Erythroblast (primary cell): ENCODE measurements around the gene MOGAT1.

ENCODE experiments used
- DNase-seq, 2 experiments: peaks; one replicate each; lab custom pipeline; 2025; lab: John Stamatoyannopoulos, UW
- GATA1 ChIP-seq: IDR thresholded peaks from 2 replicates; pipeline ENCODE4 v1.6.1; 2011; ENCODE audit warnings: low read depth, mild to moderate bottlenecking, control low read depth, low read length, moderate library complexity
- POLR2A ChIP-seq: IDR thresholded peaks from 2 replicates; pipeline ENCODE4 v1.6.1; 2011; ENCODE audit warnings: mild to moderate bottlenecking, low read length

MOGAT1 gene

DNA sequence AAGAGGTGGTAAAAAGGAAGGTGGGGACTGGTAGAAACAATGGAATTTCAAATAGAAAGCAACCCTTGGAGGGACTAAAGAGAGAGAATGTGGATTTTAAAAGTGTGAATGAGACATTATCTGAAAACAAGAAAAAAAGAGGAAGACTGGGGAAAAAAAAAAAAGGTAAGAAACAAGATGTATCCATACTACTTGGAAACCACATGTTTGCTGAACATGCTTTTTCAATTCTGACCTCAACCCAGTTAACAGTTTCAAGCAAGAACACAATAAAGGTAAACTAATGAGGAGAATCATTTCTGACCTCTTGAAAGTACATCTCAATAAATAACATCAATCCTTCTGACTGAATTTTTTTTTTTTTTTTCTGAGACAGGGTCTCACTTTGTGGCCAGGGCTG, 18.2 kb upstream of the MOGAT1 start:
- TF ChIP-seq POLR2A (no peak), GATA1 (no peak)
- no peak for DNase-seq

DNA sequence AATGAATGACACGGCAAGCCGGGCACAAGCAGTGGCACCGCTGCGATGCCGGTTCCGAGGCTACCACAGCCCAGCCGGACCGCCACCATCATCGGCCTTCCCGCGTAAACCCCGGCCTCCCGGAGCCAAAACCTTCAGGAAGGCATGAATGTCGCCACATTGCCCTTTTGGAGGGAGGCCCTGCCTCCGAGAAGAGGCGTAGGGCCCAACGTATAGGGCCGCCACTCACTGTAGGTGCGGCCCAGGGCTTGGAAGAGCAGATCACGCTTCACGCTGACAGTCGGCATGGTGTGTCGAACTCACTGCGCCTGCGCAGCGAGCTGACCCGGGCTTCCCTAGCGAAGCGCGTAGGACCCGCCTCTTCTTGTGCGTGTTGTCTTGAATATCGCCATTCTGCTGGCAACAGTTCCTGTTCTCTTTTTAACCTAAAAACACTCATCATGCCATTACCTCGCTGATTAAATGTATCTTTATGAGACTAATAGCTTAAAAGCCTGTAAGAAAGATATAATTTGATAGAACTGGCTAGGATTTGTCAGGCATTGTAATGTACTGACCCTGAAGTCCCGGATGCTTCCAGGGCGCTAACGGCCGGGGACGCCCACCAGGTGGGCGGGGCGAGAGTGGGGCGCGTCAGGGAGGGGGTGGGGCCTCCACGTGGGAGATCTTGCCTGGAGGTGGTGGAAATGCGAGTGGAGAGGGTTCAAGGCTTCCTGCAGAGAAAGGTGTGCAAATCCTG, 15.5 kb upstream of the MOGAT1 start, which contains the start of gene FARSB:
Gene FARSB (minus strand): TSS at position 306 of the 739 bp plus-strand sequence. CDS start 19 bp downstream, at position 287.
- no peak for TF ChIP-seq GATA1
- peak; percentile 93 for TF ChIP-seq POLR2A
- peak; percentile 97 for DNase-seq

DNA sequence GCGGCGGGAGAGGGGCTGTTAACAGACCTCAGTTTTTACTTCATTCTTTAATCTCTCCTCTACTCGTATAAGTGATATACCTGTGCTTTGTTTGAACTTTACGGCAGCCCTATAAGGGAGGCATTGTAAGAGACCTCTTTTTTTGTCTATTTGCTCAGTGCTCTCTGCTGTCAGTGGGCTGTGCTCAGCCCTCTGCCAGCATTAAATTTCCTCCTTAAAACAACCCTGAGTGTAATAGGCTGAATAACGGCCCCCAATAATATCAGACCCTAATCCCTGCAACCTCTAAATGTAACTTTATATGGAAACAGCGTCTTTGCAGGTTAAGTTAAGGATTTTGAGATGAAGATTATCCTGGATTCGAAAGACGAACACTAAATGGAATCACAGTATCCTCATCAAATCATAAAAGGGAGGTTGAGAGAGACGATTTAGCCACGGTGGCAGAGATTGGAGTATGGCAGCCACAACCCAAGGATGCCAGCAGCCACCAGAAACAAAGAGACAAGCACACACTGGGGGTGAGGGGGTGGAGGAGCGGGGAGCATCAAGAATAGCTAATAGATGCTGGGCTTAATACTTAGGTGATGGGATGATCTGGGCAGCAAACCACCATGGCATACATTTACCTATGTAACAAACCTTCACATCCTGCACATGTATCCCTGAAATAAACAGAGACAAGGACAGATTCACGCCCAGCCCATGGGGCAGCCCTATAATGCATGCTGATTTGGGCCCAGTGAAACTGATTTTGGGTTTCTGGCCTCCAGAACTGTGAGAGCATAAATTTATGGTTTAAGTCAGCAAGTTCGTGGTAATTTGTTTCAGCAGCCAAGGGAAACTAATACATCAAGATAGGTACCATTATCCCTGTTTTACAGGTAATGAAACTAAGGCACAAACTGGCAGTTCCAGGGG, 14.7 kb upstream of the MOGAT1 start:
- no peak for TF ChIP-seq POLR2A
- no peak for TF ChIP-seq GATA1
- DNase-seq: peak in 1 of 2 experiments; percentile 9

DNA sequence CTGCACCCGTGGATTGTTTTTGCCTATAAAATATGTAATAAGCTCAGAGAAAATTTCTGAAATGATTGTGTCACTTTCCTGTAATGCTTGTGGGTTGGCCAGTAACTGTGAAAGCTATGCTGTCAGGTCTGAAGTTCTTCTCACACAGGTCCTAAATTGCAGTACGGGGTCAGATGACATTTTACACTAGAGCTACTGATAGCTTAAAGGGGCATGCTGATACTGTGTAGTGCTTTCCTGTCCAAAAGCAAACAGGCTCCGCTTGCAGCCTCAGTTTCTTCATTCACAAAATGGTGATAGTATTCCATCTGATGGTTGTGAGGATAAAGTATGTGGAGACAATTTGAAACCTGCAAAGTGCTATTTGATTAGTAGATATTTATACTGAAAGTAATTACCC, 8.0 kb upstream of the MOGAT1 start:
- TF ChIP-seq GATA1 (no peak), POLR2A (no peak)
- DNase-seq: no peak

DNA sequence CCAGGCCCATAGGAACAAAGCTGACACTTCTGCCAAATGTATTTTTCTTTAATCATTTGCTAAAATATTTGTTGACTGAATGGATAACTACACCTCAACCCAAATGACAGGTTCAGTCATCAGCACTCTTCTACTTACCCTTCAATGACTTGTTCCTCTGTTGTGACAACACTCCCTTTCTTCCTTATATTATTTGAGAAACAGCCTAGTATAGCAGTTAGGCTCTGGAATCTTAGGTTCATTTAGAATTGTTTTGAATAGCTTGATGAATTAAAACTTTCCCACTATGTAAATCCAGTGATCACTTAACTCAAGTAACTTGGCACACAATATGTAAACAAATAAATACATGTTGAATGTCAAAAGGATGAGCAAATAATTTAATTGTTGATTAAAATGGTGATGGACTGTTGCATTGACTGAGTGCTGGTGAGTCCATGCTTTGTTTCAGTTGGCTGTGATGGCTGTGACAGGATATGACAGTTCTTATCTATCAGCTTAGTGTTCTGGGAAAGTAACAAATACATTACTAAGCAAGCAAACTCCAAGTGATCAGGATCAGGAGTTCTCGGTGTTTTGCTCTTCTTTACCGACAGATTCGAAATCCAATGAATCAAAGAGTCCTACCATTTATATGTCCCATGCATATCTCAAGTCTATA, 2.8 kb upstream of the MOGAT1 start:
- no peak for TF ChIP-seq GATA1
- no peak for TF ChIP-seq POLR2A
- no peak for DNase-seq

DNA sequence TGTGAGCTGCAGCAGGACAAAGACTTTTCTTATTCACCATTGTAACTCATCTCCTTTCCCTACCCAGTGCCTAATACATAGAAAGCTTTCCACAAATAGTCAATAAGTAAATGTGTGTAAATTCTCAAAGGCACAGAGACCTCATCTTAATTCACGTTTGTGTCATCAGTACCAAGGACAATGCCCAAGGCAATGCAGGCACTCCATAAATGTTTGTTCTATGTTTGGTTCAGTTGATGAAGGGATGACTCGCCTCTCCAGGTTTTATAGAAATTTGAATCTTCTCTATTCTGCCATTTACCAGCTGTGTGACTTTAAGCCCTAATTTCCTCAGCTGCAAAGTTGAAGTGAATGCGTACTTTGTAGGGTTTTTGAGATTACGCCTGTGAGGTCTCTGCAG, 2.1 kb upstream of the MOGAT1 start:
- TF ChIP-seq POLR2A (no peak), GATA1 (no peak)
- DNase-seq: no peak

DNA sequence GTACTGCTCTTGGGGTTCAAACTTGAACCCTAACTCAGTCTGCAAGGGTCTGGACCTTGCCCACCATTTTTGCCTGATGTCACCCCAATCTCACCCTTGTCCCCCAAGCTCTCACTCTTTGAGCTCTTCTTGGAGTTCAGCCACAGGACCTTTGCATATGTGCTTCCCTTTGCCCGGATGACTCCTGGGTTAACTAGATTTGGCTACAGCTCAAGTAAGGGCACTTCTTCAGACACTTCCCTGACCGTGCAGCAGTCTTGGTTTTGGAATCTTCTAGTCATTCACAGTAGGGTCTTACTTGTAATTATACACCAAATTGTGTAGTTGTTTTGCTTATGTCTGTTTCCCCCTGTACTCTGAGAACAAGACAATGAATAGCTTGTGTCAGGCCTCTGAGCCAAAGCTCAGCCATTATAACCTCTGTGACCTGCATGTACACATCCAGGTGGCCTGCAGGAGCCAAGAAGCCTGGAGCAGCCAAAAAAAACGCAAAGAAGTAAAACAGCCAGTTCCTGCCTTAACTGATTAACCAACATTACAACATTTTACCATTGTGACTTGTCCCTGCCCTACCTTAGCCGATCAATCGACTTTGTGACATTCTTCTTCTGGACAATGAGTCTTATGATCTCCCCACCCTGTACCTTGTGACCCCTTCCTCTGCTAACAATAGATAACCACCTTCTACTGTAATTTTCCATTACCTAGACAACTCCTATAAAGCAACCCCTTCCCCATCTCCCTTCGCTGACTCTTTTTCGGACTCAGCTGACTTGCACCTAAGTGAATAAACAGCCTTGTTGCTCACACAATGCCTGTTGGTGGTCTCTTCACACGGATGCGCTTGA, 1.0 kb upstream of the MOGAT1 start:
- no peak for DNase-seq
- TF ChIP-seq GATA1 (no peak), POLR2A (no peak)

DNA sequence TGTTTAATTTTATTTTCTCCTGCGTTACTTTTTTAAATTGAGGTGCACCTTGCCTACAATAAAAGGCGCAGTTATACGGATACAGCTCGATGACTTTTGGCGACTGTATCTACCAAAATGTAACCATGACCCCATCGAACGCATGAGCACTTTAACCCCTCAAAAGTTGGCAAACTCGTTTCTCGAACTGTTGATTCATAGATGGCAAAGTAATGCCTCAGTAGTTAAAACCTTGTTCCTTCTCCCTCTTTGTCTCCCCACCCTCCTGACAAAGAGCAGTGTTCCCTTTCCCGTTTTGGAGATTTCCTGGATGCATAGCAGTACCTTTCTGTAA, 577 bp downstream of the MOGAT1 start:
- no peak for DNase-seq
- TF ChIP-seq POLR2A: no peak
- no peak for TF ChIP-seq GATA1

DNA sequence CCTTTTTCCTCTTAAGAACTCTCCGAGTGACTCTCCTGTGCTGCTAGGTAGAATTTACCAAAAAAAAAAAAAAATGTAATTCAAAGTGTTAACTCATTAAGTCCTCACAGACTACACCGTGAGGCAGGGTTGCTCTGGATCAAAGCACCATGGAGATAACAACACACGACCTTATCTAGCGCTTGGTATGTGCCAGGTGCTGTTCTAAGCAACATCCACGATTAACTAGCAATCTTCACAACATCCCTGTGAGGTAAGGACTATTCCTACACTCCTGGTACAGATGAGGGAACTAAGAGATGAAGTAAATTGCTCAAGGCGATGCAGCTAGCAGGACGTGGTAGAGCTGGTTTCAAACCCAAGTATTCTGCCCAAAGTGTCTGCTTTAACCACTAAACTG, 1.8 kb downstream of the MOGAT1 start:
- DNase-seq: peak in 1 of 2 experiments; percentile 3

DNA sequence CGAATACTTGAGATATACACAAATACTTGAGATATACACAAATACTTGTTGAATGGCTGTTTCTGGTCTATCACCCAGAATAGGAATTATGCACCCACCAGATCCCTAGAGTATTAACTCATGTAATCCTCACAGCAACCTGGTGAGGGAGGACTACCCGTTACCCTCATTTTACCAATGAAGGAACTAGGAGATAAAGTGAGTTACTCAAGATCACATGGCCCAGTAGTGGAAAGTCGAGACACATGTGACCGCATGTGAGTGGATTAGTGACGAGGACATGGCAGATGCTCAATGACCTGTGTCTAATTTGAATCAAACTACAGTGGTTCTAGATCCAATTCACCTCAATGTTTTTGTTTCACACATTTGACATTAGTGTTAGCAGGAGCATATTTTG, 2.4 kb downstream of the MOGAT1 start:
- TF ChIP-seq POLR2A: no peak
- TF ChIP-seq GATA1: no peak
- DNase-seq: peak in 1 of 2 experiments; percentile 5

More for the DNA sequence above, 1.8 kb downstream of the MOGAT1 start:
- no peak for TF ChIP-seq POLR2A
- no peak for TF ChIP-seq GATA1

DNA sequence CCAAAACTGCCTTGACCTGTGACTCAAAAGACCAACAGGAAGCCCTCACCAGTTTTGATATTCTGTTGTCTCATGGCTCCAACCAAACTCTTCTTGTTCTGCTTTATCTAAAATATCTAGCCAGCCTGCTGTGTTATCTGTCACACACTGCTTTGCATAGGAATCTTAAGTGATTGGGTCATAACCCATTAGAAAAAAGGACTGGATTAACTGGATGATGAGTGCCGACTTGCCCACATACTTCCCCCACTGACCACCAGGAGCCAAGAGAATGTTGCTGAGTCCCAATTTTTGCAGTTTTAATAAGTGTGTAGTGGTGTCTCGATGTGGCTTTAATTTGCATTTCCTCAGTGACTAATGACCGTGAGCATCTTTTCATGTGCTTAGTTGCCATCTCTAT, 6.5 kb downstream of the MOGAT1 start:
- TF ChIP-seq POLR2A (no peak), GATA1 (no peak)
- peak in 1 of 2 experiments; percentile 10 for DNase-seq

DNA sequence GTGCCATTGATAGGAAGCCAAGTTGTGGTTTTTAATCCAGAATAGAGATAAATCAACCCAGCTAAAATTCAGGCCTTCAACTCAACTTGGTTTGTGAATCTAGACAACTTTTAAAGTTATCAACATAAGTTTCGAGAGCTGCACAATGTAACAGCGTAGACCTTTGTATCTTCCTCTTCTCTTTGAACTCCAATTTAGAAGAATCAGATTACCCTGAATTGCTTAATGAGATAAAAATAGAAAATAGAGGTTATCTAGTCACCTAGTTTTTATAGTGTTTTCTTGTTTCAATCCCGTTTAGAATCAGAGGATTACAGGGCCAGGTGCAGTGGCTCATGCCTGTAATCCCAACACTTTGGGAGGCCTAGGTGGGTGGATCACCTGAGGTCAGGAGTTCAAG, 12.3 kb downstream of the MOGAT1 start:
- DNase-seq: no peak
- TF ChIP-seq POLR2A (no peak), GATA1 (no peak)
